HG02798 (cell line): ENCODE measurements around the gene OR5B2.
"Not testable (repeated sequence)": the region's sequence is repeated elsewhere in the genome, so short reads cannot be mapped to it uniquely, and the experiment has no call there.

ENCODE experiments used
- ATAC-seq: cut with Tn5 transposase; IDR thresholded peaks from one replicate; pipeline ENCODE4 v1.9.1; 2021; ENCODE audit warnings: mild to moderate bottlenecking; ENCODE audit not compliant: unreplicated experiment, poor library complexity

OR5B2 gene

GRCh38 chr11:58428021-58428420, at the start of gene OR5B2:
TSS of gene OR5B2 (minus strand) at chr11:58428121. CDS start at chr11:58423261, 4,860 bp downstream.
- no peak for ATAC-seq

- ATAC-seq, result no peak
These were observed 44.0 kb upstream of the OR5B2 start for GRCh38 chr11:58471892-58472291.

GRCh38 chr11:58466293-58466692, 38.4 kb upstream of the OR5B2 start:
- ATAC-seq, result no peak

- ATAC-seq, result no peak
These were observed 37.8 kb upstream of the OR5B2 start for GRCh38 chr11:58465690-58466089.

- no peak for ATAC-seq
These were observed 23.7 kb upstream of the OR5B2 start for GRCh38 chr11:58451585-58451984.

GRCh38 chr11:58446294-58446693, 18.4 kb upstream of the OR5B2 start:
- no peak for ATAC-seq

- no peak for ATAC-seq
These were observed 16.4 kb upstream of the OR5B2 start for GRCh38 chr11:58444300-58444699.

GRCh38 chr11:58442136-58442535, 14.2 kb upstream of the OR5B2 start, which contains the start of gene OR5B12:
TSS of gene OR5B12 (minus strand) at chr11:58442236. CDS start at chr11:58440151, 2,085 bp downstream.
- no peak for ATAC-seq

GRCh38 chr11:58438486-58438885, 10.6 kb upstream of the OR5B2 start:
- no peak for ATAC-seq

- ATAC-seq, result no peak
These were observed 6.3 kb upstream of the OR5B2 start for GRCh38 chr11:58434217-58434616.

GRCh38 chr11:58433638-58434203, 5.8 kb upstream of the OR5B2 start:
- no peak for ATAC-seq

GRCh38 chr11:58429273-58429672, 1.4 kb upstream of the OR5B2 start:
- no peak for ATAC-seq

GRCh38 chr11:58406774-58407173, 21.1 kb downstream of the OR5B2 start, which contains the start of gene OR5B3:
TSS of gene OR5B3 (minus strand) at chr11:58406874. CDS start at chr11:58403409, 3,465 bp downstream.
- no peak for ATAC-seq

GRCh38 chr11:58399622-58400021, 28.3 kb downstream of the OR5B2 start:
- ATAC-seq, result not testable (repeated sequence)

GRCh38 chr11:58395581-58395980, 32.3 kb downstream of the OR5B2 start:
- no peak for ATAC-seq

- no peak for ATAC-seq
These were observed 33.7 kb downstream of the OR5B2 start for GRCh38 chr11:58394195-58394594.

- no peak for ATAC-seq
These were observed 35.2 kb downstream of the OR5B2 start for GRCh38 chr11:58392746-58393145.

- ATAC-seq, result no peak
These were observed 36.0 kb downstream of the OR5B2 start for GRCh38 chr11:58391879-58392278.

GRCh38 chr11:58390551-58391063, 37.3 kb downstream of the OR5B2 start:
- no peak for ATAC-seq
